ENCODE measurements around the gene STK16. TPM values are rescaled to one million over a fixed set of nuclear protein-coding genes. Genes with fewer than 3 reads are reported as not detected.

The STK16 gene
- total RNA-seq, 4 donors from 2014 or later = 4.4 to 19.3 (median 14.2) TPM

- TF ChIP-seq, protein P1, sequence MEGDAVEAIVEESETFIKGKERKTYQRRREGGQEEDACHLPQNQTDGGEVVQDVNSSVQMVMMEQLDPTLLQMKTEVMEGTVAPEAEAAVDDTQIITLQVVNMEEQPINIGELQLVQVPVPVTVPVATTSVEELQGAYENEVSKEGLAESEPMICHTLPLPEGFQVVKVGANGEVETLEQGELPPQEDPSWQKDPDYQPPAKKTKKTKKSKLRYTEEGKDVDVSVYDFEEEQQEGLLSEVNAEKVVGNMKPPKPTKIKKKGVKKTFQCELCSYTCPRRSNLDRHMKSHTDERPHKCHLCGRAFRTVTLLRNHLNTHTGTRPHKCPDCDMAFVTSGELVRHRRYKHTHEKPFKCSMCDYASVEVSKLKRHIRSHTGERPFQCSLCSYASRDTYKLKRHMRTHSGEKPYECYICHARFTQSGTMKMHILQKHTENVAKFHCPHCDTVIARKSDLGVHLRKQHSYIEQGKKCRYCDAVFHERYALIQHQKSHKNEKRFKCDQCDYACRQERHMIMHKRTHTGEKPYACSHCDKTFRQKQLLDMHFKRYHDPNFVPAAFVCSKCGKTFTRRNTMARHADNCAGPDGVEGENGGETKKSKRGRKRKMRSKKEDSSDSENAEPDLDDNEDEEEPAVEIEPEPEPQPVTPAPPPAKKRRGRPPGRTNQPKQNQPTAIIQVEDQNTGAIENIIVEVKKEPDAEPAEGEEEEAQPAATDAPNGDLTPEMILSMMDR (IDR thresholded peaks at IDR 0.05 in 4 of 5, conservative IDR thresholded peaks at IDR 0.05 in 1 of 5) = no peak
- no peak for TF ChIP-seq POLR2A (IDR thresholded peaks at IDR 0.05)
- DNase-seq (no peak), ATAC-seq (no peak)
- intact Hi-C loops (cut with DNase I; ENCODE audit: low total_unique reads) (no loop called here), in situ Hi-C loops (cut with MboI; ENCODE audit: low sequenced_read_pairs in 4 of 4) (loop anchor here in 2 of 4 donors (5.0 kb wide), 1 partner anchor 32 kb away; the partner anchor contains the start of gene SLC23A3 (in 2 of the 2))
- no peak overlapping the region for H3K4me3 ChIP-seq
- peaks cover 0 to 19% of the 10 kb centered on the region in 2 donors for H3K36me3 ChIP-seq
- no peaks in the 10 kb centered on the region for H3K9me3 ChIP-seq
- peaks cover 16 to 21% of the 10 kb centered on the region in 2 donors for H3K4me1 ChIP-seq
- H3K27me3 ChIP-seq = peaks cover 0 to 1% (median under 1%) of the 10 kb centered on the region in 3 donors
- no peak overlapping the region for H3K27ac ChIP-seq
These were observed 40.7 kb upstream of the STK16 start for GRCh38 chr2:219204425-219205164.

DNA sequence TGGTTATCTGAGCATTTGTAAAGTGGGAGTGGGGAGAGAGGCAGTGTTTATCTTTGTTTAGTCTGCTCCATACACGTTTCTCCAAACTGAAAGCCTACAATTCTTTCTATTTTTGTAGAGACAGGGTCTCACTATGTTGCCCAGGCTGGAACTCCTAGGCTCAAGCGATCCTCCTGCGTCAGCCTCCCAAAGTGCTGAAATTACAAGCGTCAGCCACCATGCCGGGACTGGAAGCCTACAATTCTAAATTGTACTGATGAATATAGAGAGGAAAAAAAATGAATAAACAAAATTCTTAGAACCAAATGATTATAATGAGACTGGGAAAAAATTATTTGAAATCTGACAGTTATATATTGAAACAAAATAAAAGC, 40.1 kb upstream of the STK16 start:
- Histone ChIP-seq H3K9me3 (no peaks in the 10 kb centered on the region), H3K27me3 (no peaks in the 10 kb centered on the region), H3K36me3 (peaks cover 0 to 25% of the 10 kb centered on the region in 2 donors), H3K4me3 (no peak overlapping the region), H3K4me1 (peaks cover 16 to 21% of the 10 kb centered on the region in 2 donors), H3K27ac (no peak overlapping the region)
- DNase-seq (no peak), ATAC-seq (no peak)
- TF ChIP-seq POLR2A (IDR thresholded peaks at IDR 0.05) = no peak
- TF ChIP-seq, protein P1 (IDR thresholded peaks at IDR 0.05 in 4 of 5, conservative IDR thresholded peaks at IDR 0.05 in 1 of 5) = no peak
- in situ Hi-C loops (cut with MboI; ENCODE audit: low sequenced_read_pairs in 4 of 4) (loop anchor here in 2 of 4 donors (5.0 kb wide), 1 partner anchor 33 kb away; the partner anchor contains the start of gene SLC23A3 (in 2 of the 2)), intact Hi-C loops (cut with DNase I; ENCODE audit: low total_unique reads) (no loop called here)

DNA sequence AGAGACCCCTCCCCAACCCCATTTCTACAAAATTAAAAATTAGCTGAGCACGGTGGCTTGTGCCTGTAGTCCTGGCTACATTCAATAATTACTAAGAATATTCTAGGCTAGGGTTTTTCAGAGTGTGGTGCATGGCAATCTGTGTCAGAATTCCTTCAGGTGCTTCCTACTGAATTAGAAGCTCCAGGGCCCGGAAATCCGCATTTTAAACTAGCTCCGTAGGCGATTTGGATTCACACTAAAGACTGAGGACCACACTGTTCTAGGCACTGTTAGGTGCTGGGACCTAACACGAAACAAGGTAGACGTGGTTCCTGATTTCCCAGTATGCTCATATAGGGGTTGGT, 39.3 kb upstream of the STK16 start:
- intact Hi-C loops (cut with DNase I; ENCODE audit: low total_unique reads) = loop anchor here (1.0 kb wide), 4 partner anchors 11 to 46 kb away; partner anchors contain the start of genes ANKZF1, ATG9A, NHEJ1 and RETREG2
- in situ Hi-C loops (cut with MboI; ENCODE audit: low sequenced_read_pairs in 4 of 4) = loop anchor here in 2 of 4 donors (5.0 kb wide), 1 partner anchor 34 kb away; the partner anchor contains the start of gene SLC23A3 (in 2 of the 2)
- Histone ChIP-seq H3K27ac (peak overlapping the region; percentile 87 to 99 (median 98)), H3K36me3 (peaks cover 0 to 33% of the 10 kb centered on the region in 2 donors), H3K9me3 (no peaks in the 10 kb centered on the region), H3K4me1 (peaks cover 16 to 21% of the 10 kb centered on the region in 2 donors), H3K4me3 (peak overlapping the region; percentile 71 to 94 (median 84)), H3K27me3 (no peaks in the 10 kb centered on the region)
- ATAC-seq (no peak), DNase-seq (no peak)
- TF ChIP-seq, protein P1 (IDR thresholded peaks at IDR 0.05 in 4 of 5, conservative IDR thresholded peaks at IDR 0.05 in 1 of 5) = no peak
- TF ChIP-seq POLR2A (IDR thresholded peaks at IDR 0.05) = no peak

DNA sequence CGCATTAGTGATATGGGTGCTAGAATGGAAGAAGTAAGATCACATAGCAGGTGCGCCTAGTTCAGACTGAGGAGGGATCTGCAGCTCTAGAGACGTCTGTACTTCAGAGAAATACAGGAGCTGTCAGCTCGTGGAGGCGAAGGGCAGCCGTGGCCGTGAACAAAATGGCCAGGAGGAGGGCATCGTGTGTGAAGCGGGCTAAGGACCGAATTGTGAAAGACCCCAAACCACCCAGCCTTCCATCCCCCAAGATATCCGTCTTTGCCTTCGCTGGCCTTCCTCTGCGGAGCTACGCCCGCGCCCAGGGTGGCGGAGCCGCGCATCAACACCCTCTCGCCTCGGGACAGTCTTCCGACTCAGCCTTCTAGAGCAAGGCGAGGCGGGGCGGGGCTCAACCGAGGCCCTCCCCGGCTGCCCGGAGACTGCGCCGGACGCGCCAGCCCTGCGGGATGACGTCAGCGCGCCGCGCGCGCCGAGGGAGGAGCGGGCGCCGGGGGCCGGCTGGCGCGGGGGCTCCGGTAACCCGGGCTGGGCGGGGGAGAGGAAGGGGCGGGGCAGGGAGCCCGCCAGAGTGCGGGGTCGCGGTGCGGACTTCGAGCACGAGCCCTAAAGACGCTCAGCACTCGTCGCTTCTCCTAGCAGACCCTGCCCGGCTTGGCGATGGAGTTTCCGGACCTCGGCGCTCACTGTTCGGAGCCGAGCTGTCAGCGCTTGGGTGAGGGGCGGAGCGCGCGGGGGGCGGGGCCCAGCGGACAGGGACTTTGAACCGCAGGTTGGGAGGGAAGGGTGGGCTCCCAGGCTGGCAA, 38.7 kb upstream of the STK16 start, which contains the start of gene ZFAND2B:
TSS of gene ZFAND2B (plus strand) at position 455 of the 806 bp plus-strand sequence. CDS start at position 661, 206 bp downstream.
- Histone ChIP-seq H3K27ac (peak within 1 kb of the TSS; percentile 87 to 99 (median 98)), H3K4me1 (peaks cover 16 to 21% of the 10 kb centered on the region in 2 donors), H3K4me3 (peak within 1 kb of the TSS; percentile 71 to 94 (median 84)), H3K27me3 (no peaks in the 10 kb centered on the region), H3K9me3 (no peaks in the 10 kb centered on the region), H3K36me3 (peaks cover 0 to 35% of the 10 kb centered on the region in 2 donors)
- DNase-seq = peak; percentile 90 to 92
- intact Hi-C loops (cut with DNase I; ENCODE audit: low total_unique reads) (loop anchor here (1.0 kb wide), 5 partner anchors 11 to 47 kb away; partner anchors contain the start of genes ANKZF1, ATG9A, NHEJ1 and RETREG2), in situ Hi-C loops (cut with MboI; ENCODE audit: low sequenced_read_pairs in 4 of 4) (loop anchor here in 2 of 4 donors (5.0 kb wide), 1 partner anchor 34 kb away; the partner anchor contains the start of gene SLC23A3 (in 2 of the 2))
- ATAC-seq = peak; percentile 93 to 95
- peak; percentile 89 to 93 for TF ChIP-seq POLR2A (IDR thresholded peaks at IDR 0.05)
- TF ChIP-seq, protein P1 (IDR thresholded peaks at IDR 0.05 in 4 of 5, conservative IDR thresholded peaks at IDR 0.05 in 1 of 5) = peak in 4 of 5 experiments; percentile 14 to 43 (median 18)
